ENCODE data around the gene CLEC4C.

CLEC4C gene

GRCh38 chr12:7694556-7695236, 52.5 kb downstream of the CLEC4C start:
- ATAC-seq = no peak
- H3K4me3 Mint-ChIP-seq = no peak overlapping the region

GRCh38 chr12:7693793-7694192, 53.4 kb downstream of the CLEC4C start:
- ATAC-seq = no peak
- H3K4me3 Mint-ChIP-seq = no peak overlapping the region

More at GRCh38 chr12:7694556-7695236, 52.5 kb downstream of the CLEC4C start:
- H3K27ac Mint-ChIP-seq = peak overlapping the region; percentile 53 to 86
- no peaks in the 10 kb centered on the region for H3K9me3 Mint-ChIP-seq
- peaks cover 21% of the 10 kb centered on the region for H3K27me3 Mint-ChIP-seq
- H3K4me1 Mint-ChIP-seq = peaks cover 10% of the 10 kb centered on the region
- no peak for DNase-seq

GRCh38 chr12:7681535-7681934, 65.6 kb downstream of the CLEC4C start:
- Mint-ChIP-seq H3K4me1 (peaks cover 11% of the 10 kb centered on the region), H3K4me3 (no peak overlapping the region), H3K9me3 (no peaks in the 10 kb centered on the region), H3K27ac (no peak overlapping the region), H3K27me3 (no peaks in the 10 kb centered on the region)
- no peak for DNase-seq
- no peak for ATAC-seq

More at GRCh38 chr12:7693793-7694192, 53.4 kb downstream of the CLEC4C start:
- Mint-ChIP-seq H3K27ac (no peak overlapping the region), H3K27me3 (peaks cover 21% of the 10 kb centered on the region), H3K9me3 (no peaks in the 10 kb centered on the region), H3K4me1 (peaks cover 10% of the 10 kb centered on the region)
- no peak for DNase-seq
